HG03097 (cell line): ENCODE measurements around the gene SLC6A4.
A peak's percentile ranks its signal among the peaks of the same experiment; 100 is the strongest.
"Not testable (repeated sequence)": the region's sequence is repeated elsewhere in the genome, so short reads cannot be mapped to it uniquely, and the experiment has no call there.

Experiments
- ATAC-seq: cut with Tn5 transposase; IDR thresholded peaks from one replicate; pipeline ENCODE4 v1.9.1; 2021; ENCODE audit not compliant: unreplicated experiment, low FRiP score

The SLC6A4 gene

DNA sequence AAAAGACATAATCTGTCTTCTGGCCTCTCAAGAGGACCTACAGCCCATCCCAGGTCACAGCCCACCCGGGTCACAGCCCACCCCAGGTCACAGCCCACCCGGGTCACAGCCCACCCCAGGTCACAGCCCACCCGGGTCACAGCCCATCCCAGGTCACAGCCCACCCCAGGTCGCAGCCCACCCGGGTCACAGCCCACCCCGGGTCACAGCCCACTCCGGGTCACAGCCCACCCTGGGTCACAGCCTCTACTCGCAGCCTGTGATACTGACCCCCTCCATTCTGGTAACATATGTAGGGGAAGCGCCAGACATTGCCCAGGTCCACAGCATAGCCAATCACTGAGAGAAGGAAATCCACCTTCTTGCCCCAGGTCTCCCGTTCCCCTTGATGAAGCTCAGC is 14.2 kb downstream of the SLC6A4 start:
- no peak for ATAC-seq

- ATAC-seq = no peak
These were observed 15.1 kb downstream of the SLC6A4 start for GRCh38 chr17:30220414-30220813.

DNA sequence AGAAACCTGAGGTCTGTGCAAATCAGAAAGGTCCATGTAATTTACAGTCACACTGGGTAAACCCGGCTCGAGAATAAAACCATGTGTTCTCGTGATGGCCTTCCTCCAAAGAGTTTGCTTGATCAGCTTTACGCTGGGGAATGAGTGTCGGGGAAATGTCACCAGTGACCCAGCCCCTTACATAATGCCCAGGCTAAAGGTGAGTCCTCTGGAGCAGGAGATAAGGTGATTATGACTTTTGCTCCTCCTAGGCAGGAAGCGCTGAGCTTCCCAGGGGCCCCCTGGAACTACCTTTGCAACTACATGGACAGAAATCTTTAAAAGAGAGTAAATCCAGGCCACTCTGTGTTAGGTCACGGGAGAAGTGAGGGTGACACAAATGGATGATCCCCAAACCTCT is 15.7 kb downstream of the SLC6A4 start:
- no peak for ATAC-seq

GRCh38 chr17:30219315-30219714 is 16.2 kb downstream of the SLC6A4 start:
- ATAC-seq = no peak

GRCh38 chr17:30218799-30219198 is 16.7 kb downstream of the SLC6A4 start:
- ATAC-seq = no peak

DNA sequence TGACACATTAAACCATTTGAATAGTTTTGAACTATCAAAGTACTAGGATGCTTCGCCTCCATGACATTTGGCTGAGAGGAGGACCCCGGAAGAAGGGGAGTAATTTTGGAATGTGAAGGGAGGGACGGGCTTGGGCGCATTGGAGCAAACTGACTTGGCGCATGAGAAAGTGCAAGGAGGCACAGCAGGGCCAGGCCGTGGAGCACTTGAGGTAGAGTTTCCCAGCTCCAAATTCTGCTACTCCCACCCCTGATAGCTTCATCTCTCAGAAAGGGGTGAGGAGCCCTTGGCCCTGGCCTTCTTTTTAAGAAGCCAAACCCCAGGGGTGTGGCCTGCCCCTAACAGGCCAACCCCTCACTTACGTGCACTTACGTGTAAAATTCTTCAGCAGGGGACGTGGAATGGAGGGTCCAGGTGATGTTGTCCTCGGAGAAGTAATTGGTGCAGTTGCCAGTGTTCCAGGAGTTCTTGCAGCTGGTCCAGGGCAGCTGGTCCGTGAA is 17.7 kb downstream of the SLC6A4 start:
- no peak for ATAC-seq

- ATAC-seq = no peak
These were observed 18.4 kb downstream of the SLC6A4 start for GRCh38 chr17:30217054-30217453.

GRCh38 chr17:30212750-30213149 is 22.7 kb downstream of the SLC6A4 start:
- peak; percentile 59 for ATAC-seq

DNA sequence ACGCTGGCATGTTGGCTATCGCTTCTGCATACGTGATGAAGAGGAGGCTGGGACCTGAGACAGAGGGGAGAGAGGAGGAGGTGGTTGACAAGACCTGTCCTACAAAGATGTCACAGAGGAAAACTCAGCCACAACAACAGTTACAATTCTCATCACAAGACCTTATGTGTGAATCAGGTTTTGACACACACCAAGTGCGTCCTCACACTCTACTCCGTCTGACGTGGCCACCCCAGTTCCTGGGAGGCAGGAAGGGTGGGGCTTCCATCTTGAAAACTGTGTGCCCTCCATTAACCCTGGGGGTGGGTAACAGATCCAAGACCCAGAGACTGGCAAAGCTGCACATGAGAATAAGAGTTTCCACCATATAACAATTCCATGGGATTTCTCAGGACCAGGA is 24.1 kb downstream of the SLC6A4 start:
- ATAC-seq = no peak

- no peak for ATAC-seq
These were observed 24.6 kb downstream of the SLC6A4 start for GRCh38 chr17:30210901-30211300.

DNA sequence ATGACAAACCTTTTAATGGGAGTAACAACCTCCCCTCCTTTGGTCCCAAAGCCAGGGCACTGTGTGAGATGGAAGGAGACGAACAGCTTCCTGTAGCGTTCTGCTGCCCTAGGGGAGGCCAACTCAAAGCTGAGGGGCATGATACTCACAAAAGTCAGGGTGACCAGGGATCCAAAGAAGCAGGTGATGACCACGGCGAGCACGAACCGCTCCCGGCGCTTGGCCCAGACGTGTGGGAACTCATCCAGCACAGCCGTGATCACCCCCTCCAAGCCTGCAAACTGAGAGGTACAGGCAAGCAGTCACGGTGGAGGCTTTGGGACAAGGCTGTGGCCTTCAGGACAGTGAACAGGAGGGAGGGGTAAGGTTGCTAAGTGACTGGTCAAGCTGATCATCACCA is 25.1 kb downstream of the SLC6A4 start:
- no peak for ATAC-seq

GRCh38 chr17:30209930-30210329 is 25.6 kb downstream of the SLC6A4 start:
- ATAC-seq = no peak

DNA sequence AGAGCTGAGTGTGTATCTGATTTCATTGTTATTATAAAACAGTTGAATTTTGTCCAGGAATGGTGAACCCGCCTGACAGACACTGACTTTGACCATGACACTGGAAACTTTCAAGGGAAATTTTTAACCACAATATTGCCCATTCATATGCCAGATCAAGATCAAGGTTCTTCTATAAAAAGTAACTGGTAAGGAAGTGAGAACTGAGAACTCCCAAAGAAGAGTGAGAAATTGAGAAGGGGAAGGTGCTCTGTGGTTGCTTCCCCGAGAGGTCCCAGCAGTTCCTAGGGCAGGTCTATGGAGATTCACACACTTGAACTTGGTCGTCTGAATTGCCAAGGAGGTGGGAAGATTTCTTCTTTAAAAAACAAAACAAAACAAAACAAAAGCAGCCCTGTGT is 27.3 kb downstream of the SLC6A4 start:
- ATAC-seq = no peak

DNA sequence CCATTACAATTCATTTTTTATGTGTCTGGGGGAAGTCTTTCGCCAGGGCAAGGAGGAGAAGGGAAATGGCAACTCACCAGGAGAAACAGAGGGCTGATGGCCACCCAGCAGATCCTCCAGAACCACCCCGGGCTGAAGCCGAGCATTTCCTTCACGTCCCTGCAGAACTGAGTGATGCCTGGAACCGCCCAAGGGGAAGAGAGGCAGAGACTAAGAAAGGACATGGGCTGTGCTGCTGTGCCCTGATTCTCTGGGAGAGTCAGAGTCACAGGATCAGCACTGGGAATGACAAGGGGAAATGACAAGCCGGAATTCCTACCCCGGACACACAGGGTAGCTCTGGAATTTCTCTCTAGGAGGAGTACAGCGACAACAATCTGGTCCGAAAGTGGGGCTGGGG is 27.8 kb downstream of the SLC6A4 start:
- ATAC-seq = no peak

- ATAC-seq = no peak
These were observed 32.0 kb downstream of the SLC6A4 start for GRCh38 chr17:30203471-30203981.

DNA sequence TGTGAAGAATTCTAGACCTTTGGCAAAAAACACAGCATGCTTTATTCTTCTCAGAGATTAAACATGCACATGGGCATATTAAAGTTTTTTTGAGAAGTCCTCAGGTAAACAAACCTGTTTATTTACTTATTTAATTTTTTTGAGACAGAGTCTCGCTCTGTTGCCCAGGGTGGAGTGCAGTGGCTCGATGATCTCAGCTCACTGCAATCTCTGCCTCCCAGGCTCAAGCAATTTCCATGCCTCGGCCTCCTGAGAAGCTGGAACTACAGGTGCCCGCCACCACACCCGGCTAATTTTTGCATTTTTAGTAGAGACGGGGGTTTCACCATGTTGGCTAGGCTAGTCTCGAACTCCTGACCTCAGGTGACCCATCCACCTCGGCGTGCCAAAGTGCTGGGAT is 34.8 kb downstream of the SLC6A4 start:
- ATAC-seq = not testable (repeated sequence)

GRCh38 chr17:30200106-30200505 is 35.4 kb downstream of the SLC6A4 start:
- no peak for ATAC-seq

- ATAC-seq = no peak
These were observed 35.9 kb downstream of the SLC6A4 start for GRCh38 chr17:30199600-30199999.

GRCh38 chr17:30197416-30197815 is 38.1 kb downstream of the SLC6A4 start:
- ATAC-seq = no peak

- ATAC-seq = no peak
These were observed 39.0 kb downstream of the SLC6A4 start for GRCh38 chr17:30196504-30196903.

- ATAC-seq = no peak
These were observed 44.4 kb downstream of the SLC6A4 start for GRCh38 chr17:30191072-30191471.

DNA sequence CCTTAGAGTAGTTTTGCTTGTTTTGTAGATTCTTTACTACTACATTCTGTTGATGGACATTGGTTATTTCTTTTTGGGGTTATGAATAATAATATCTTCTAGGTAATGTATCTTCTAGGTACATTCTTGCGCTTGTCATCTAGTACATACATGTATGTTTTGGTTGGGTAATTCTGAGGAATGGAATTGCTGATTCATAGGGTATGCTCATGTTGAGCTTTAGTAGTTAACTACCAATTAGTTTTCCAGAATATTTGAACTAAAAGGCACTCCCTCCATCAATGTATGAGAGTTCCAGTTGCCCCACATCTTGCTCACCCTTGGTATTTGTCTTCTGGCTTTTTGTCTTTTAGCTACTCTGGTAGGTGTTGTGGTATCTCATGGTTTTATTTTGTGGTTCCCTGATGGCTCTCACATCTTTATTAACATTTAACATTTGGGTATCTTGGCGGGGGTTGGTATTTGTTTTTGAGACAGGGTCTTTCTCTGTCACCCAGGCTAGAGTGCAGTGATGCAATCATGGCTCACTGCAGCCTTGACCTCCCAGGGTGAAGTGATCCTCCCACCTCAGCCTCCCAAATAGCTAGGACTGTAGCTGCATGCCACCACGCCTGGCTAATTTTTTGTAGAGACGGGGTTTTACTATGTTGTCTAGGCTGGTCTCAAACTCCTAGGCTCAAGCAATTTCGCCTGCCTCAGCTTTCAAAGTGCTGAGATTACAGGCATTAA is 47.1 kb downstream of the SLC6A4 start:
- no peak for ATAC-seq
